Stimulated activated CD8-positive, alpha-beta memory T cell treated with anti-CD3 and anti-CD28 coated beads, Interleukin-7, amount 100 ng/mL, for 4 hours (primary cell): Measurements from ENCODE around the gene ZDHHC18.
"Not testable (repeated sequence)": the region's sequence is repeated elsewhere in the genome, so short reads cannot be mapped to it uniquely, and the experiment has no call there.

Experiments
- DNase-seq, 2 donors: peaks; one replicate each; pipeline ENCODE4 v3.0.0-alpha.2; 2020; ENCODE audit warnings: low read depth in 2 of 2

Gene ZDHHC18

DNA sequence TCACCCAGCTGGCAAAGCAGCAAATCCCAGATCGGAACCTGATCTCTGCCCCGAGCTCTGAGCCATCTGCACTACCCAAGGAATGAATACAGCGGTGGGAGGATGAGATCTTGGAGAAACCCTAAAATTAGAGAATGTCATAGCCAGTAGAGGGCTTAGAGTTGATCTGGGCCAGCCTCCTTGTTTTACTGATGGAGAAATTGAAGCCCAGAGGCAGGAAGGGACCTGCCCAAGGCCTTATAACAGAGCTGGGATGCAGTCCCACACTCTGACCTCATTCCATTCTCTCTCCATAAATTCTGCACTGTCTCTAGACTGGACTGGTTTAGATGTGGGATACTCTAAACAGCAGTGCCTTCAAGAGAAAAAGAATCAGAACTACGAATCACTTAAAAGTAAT, 31.7 kb downstream of the ZDHHC18 start:
- no peak for DNase-seq

GRCh38 chr1:26858891-26859640, 32.6 kb downstream of the ZDHHC18 start:
- DNase-seq = no peak

DNA sequence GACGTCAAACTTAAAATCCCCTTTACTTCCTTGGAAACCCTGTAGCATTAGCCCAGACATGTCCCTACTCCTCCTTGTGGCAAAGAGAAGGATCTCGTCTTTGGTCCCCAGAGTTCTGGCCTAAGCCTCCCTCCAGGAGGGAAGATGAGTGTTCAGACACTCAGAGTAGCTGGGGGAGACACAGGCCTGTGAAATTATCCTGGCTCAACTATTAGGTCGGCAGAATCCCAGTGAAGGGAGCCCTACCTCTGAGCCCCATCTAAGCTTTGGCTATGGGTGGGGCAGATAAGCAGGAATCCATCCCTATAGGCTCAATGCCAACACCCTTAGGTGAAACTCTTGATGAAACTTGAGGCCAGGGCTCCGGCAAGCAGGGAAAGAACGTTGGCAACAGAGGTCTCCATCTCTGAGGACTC, 34.8 kb downstream of the ZDHHC18 start:
- no peak for DNase-seq

DNA sequence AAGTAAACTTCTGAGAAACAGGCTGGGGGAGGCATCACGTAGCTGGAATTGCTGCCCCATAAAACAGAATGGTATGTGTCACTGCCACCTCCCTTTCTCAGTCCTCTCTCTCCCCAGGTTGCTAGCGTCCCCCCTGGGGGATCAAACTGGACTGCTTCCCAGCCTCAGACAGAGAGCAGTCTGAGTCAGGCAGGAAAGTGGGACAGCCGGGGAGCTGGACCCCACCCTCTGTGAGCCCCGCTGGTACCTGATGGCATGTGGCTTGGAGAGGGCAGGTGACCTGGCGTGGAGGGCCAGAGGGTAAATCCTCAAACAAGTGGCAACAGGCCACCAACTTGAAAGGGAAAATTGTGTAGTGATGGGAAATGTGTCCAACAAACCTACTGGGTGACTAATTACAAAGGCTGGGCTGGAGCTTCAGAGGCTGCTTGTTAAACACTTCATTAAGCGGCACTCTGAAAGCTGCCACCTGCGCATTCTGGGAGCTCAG, 35.4 kb downstream of the ZDHHC18 start:
- no peak for DNase-seq

DNA sequence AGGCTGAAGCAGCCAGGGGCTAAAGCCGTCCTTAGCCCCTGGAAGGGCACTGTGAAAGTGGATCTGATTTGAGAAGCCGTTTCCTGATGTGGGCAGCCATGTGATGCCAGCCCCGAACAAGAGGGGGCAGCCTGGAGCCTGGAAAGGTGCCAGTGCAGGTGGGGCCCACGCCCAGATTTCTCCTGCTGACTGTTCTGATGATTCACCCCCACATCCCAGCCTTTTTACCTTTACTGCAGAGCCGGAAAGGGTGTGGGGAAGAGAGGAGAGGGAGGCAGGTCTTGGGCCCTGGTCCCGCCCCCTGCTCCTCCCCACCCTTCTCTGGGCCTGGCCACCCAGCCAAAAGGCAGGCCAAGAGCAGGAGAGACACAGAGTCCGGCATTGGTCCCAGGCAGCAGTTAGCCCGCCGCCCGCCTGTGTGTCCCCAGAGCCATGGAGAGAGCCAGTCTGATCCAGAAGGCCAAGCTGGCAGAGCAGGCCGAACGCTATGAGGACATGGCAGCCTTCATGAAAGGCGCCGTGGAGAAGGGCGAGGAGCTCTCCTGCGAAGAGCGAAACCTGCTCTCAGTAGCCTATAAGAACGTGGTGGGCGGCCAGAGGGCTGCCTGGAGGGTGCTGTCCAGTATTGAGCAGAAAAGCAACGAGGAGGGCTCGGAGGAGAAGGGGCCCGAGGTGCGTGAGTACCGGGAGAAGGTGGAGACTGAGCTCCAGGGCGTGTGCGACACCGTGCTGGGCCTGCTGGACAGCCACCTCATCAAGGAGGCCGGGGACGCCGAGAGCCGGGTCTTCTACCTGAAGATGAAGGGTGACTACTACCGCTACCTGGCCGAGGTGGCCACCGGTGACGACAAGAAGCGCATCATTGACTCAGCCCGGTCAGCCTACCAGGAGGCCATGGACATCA, 36.5 kb downstream of the ZDHHC18 start, which contains the start of gene SFN:
TSS of gene SFN (plus strand) at position 369 of the 904 bp plus-strand sequence. CDS start at position 433, 64 bp downstream.
- DNase-seq = no peak

DNA sequence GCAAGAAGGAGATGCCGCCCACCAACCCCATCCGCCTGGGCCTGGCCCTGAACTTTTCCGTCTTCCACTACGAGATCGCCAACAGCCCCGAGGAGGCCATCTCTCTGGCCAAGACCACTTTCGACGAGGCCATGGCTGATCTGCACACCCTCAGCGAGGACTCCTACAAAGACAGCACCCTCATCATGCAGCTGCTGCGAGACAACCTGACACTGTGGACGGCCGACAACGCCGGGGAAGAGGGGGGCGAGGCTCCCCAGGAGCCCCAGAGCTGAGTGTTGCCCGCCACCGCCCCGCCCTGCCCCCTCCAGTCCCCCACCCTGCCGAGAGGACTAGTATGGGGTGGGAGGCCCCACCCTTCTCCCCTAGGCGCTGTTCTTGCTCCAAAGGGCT, 37.2 kb downstream of the ZDHHC18 start:
- DNase-seq = no peak

DNA sequence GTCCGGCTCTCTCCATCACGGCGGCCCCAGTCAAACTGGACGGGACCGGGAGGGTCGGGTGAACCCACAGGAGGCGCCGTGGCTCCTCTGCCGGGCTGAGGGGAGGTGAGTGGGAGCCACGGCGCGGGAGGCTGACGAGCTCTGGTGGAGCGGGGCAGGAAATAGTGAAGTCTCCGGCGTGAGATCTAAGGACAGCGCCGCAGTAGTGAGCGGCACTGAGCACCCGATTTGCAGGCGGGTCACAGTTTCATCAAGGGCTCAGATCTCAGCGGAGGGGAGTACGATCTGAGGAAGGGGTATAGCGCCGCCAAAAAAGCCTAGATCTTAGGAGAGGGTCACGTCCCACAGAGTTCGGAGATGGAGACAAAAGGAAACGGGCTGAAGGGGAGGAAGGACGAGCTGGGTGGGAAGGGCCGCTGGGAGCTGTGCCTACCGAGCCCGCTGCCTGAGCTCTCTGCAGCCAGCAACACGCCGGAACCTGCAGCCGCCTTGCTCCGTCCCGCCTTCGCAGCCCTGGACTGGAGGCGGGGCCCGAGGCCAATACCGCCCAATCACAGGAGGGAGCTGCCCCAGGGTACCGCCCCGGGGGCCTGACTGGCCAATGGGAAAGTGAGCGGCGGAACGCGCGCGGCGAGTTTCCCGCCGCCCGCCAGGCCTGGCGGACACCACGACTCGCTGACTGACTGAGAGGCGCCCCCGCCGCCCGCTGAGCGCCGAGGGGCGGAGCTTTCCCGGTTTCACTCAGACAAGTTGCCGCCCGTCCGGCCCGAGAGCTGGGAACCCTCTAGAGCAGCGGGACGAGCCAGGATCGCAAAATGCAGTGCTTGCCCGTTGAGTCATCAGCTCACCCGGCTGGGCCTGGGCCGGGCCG, 38.4 kb downstream of the ZDHHC18 start:
- peak; percentile 79 to 91 for DNase-seq

DNA sequence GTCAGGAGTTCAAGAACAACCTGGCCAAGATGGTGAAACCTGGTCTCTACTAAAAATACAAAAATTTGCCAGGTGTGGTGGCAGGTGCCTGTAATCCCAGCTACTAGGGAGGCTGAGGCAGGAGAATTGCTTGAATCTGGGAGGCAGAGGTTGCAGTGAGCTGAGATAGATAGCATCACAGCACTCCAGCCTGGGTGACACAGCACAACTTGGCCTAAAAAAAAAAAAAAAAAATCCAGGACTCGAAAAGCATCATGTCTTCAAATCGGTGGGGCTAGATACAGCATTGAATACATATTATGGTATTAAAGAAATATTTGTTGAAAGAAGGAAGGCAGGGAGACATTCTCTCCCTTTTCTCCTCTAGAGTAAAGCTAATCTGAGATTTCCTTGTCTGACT, 46.6 kb downstream of the ZDHHC18 start:
- DNase-seq = not testable (repeated sequence)

GRCh38 chr1:26874896-26875295, 48.4 kb downstream of the ZDHHC18 start:
- no peak for DNase-seq

- DNase-seq = no peak
These were observed 50.8 kb downstream of the ZDHHC18 start for GRCh38 chr1:26877326-26877725.

- no peak for DNase-seq
These were observed 53.3 kb downstream of the ZDHHC18 start for GRCh38 chr1:26879793-26880192.

DNA sequence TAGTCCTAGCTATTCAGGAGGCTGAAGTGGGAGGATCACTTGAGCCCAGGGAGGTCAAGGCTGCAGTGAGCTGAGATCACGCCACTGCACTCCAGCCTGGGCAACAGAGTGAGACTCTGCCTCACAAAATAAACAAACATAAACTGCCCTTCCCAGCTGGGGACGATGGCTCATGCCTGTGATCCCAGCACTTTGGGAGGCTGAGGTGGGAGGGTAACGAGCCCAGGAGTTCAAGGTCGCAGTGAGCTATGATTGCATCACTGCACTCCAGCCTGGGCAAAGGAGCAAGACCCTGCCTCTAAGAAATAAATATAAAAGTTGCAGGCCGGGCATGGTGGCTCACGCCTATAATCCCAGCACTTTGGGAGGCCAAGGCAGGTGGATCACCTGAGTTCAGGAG, 55.1 kb downstream of the ZDHHC18 start:
- not testable (repeated sequence) for DNase-seq

DNA sequence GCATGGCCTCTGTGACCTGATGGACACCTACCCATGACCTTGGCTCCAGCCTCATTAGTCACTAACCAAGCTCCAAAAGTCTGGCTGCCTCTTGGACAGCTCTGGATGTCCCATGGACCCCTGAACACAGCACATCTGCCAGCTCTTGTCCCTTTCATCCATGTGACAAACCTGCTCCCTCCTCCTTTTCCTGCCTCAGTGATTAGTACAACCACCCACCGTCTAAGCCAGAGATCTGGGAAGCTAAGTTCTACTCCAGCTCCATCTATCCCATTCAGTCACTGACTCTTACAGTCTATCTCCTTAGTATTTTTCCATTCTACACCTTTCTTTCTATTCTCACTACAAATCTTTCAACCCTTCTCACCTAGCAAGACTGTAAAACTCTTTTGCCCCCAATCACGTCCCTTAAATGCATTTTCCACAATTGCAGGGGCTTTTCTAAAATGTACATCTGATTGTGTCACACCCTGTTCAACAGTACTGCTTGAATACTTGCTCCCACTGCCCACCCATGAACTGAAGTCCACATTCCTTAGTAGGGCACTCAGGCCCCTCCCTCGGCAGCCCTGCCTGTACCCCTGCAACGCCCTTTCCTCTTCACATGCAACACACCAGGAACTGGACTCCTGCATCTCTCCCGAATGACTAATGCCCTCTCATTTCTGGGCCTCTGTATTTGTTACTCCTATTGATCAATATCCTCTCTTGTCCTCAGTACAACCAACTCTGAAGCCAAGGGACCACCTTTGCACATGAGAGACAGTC, 56.4 kb downstream of the ZDHHC18 start:
- DNase-seq = no peak

- DNase-seq = no peak
These were observed 60.6 kb downstream of the ZDHHC18 start for GRCh38 chr1:26887125-26887524.

DNA sequence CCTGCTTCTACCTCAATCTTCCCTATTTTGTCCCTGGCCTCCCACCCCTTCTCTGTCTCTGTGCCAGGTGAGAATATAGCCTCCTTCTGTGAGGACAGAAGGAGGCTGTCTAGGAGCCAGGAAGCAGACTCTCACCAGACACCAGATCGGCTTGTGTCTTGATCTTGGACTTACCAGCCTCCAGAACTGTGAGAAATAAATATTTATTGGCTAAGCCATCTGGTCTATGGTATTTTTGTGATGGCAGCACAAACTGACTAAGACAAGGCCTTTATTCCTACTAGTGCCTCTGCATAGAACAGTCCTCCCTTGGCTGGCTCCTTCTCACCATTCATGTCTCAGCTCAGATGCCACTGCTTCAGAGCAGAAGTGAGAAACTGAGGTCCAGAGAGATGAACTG, 61.7 kb downstream of the ZDHHC18 start:
- no peak for DNase-seq

GRCh38 chr1:26889551-26890466, 63.3 kb downstream of the ZDHHC18 start, which contains the start of gene GPN2:
Gene GPN2, minus strand, starts transcription at chr1:26890283. Its CDS starts 187 bp downstream, at chr1:26890096.
- peak; percentile 62 to 71 for DNase-seq

- no peak for DNase-seq
These were observed 63.9 kb downstream of the ZDHHC18 start for GRCh38 chr1:26890467-26890796.

DNA sequence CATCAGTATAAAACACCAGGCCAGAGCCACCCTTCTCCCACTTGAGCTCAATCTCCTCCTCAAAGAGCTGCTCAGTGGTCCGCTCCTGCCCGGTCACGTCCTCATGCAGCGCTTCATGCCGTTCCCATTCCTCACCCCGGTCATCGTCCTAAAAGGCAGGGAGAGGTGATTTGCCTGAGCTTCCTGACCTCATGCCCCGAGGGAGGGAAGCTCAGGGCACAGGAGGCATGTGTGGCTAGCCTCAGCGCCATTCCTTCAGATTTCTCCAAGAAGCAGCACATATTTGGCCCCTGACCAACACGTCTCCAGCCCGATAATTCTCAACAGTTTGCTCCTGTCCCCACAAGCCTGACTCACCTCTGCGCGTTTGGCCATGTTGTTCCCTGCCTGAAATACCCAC, 67.8 kb downstream of the ZDHHC18 start:
- no peak for DNase-seq

DNA sequence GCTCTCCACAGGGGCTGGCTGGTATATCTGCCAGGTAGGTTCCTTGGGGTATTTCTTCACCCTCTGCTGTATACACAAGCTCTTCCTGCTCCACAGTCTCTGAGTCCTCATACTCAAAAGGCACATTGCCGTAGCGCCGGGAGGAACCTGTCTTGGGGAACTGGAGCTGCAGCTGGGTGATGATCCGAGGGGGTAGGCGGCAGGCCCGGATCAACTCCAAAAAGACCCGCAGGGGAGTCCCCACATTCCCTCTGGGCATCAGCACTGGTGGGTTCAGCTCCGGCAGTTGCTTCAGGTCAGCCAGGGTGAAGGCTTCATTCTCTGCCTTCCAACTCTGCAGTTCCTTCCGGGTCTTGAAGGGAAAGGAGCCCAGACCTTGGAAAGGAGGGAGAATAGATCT, 70.9 kb downstream of the ZDHHC18 start:
- DNase-seq = no peak
